Esophagus muscularis mucosa (tissue), 3 donors: ENCODE results near the gene CDC14B.

Experiments used
- CTCF ChIP-seq, 3 experiments: fragments of 200-600 bp in 2 of 3; fragments of 450-650 bp in 1 of 3; sonication (generic) in 2 of 3; IDR thresholded peaks; one replicate each; pipeline ENCODE4 v1.5.1; 2017 to 2019; ENCODE audit warnings: antibody characterized with exemption in 3 of 3, mild to moderate bottlenecking in 2 of 3, moderate library complexity in 1 of 3
- POLR2A ChIP-seq: fragments of 450-650 bp; IDR thresholded peaks from one replicate; pipeline ENCODE4 v1.6.1; 2017; ENCODE audit warnings: antibody characterized with exemption, moderate library complexity, mild to moderate bottlenecking, low read depth

DNA sequence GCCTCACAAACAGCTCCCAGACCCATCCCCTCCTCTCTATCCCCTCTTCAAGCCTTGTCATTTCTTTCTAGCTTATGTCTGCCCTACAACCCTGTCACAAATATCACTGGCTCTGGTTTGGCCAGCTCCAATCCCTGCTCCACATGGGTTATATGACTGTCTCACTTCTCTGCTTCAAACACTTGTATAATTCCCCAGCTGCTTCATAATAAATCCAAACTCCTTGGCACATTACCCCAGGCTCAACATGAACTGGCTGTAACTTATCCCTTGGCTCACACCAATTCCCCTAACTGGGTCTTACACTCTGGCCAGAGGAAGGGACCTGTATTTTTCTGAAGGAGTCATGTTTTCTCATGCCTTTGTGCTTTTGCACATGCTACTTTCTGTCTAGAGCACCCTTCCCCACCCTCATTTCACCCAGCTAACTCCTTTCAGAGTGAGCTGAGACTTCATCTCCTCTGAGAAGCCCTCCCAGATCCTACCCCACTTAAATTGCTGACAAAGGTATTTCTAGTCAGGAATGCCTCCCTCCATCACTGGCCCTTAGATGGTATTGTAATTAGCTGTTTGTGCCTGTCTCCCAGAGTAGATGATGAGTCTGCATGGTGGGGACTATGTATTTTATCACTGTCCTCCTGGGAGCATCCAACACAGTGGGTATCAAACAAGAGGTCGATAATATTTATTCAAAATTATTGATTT, 30.1 kb upstream of the CDC14B start:
- no peak for TF ChIP-seq CTCF (IDR thresholded peaks at IDR 0.05)
- TF ChIP-seq POLR2A, result no peak
